Cardiac fibroblast (primary cell): ENCODE data around the gene SLC5A10.
"Not testable (repeated sequence)": the region's sequence is repeated elsewhere in the genome, so short reads cannot be mapped to it uniquely, and the experiment has no call there.

Experiments used
- DNase-seq, 2 donors: peaks; one replicate each; pipeline versions ENCODE4 v3.0.0 to v3.0.0-alpha.2; 2010; ENCODE audit warnings: low read depth in 2 of 2
- H3K4me3 ChIP-seq, 2 donors: replicated peaks in 1 of 2; 1 replicate in 1 of 2; 2 replicates in 1 of 2; pipeline ENCODE4 v1.5.1; 2011; ENCODE audit warnings: low read depth in 2 of 2, low read length in 2 of 2, mild to moderate bottlenecking in 2 of 2, moderate library complexity in 1 of 2
- CTCF ChIP-seq: IDR thresholded peaks from one replicate; pipeline ENCODE4 v1.5.1; 2011; ENCODE audit warnings: low read depth, mild to moderate bottlenecking, low read length, inconsistent platforms

SLC5A10 gene

GRCh38 chr17:19017401-19017800 lies 65.4 kb downstream of the SLC5A10 start:
- TF ChIP-seq CTCF, result no peak
- H3K4me3 ChIP-seq, result no peak overlapping the region
- DNase-seq, result no peak

- H3K4me3 ChIP-seq, result no peak overlapping the region
- DNase-seq, result no peak
- no peak for TF ChIP-seq CTCF
Observed at GRCh38 chr17:19017804-19018599, 66.0 kb downstream of the SLC5A10 start.

GRCh38 chr17:19018600-19018950 lies 66.6 kb downstream of the SLC5A10 start:
- no peak for DNase-seq
- no peak for TF ChIP-seq CTCF
- H3K4me3 ChIP-seq, result no peak overlapping the region

- no peak for DNase-seq
- TF ChIP-seq CTCF, result no peak
- no peak overlapping the region for H3K4me3 ChIP-seq
Observed at GRCh38 chr17:19019041-19019941, 67.3 kb downstream of the SLC5A10 start.

- no peak for DNase-seq
- no peak overlapping the region for H3K4me3 ChIP-seq
- no peak for TF ChIP-seq CTCF
Observed at GRCh38 chr17:19020016-19020415, 68.1 kb downstream of the SLC5A10 start.

- DNase-seq, H3K4me3 ChIP-seq: not testable (repeated sequence)
Observed at GRCh38 chr17:19021011-19021621, 69.2 kb downstream of the SLC5A10 start.

GRCh38 chr17:19021622-19022083 lies 69.7 kb downstream of the SLC5A10 start:
- TF ChIP-seq CTCF, result no peak
- no peak for DNase-seq
- no peak overlapping the region for H3K4me3 ChIP-seq
